Germinal center (tissue), 1 donor: ENCODE measurements around the gene LSM2.
"Not testable (repeated sequence)": the region's sequence is repeated elsewhere in the genome, so short reads cannot be mapped to it uniquely, and the experiment has no call there.

Experiments
- DNase-seq: peaks from one replicate; pipeline ENCODE4 v3.0.0; 2012; ENCODE audit warnings: mixed read lengths, low spot score

LSM2 gene

GRCh38 chr6:31797588-31797987 is 9.2 kb downstream of the LSM2 start:
- DNase-seq = no peak

- DNase-seq = no peak
Observed at GRCh38 chr6:31796993-31797385, 9.8 kb downstream of the LSM2 start.

- peak; percentile 95 for DNase-seq
Observed at GRCh38 chr6:31795616-31796298, 11.0 kb downstream of the LSM2 start, which contains the start of gene VARS1. TSS of gene VARS1 (minus strand) at chr6:31795752. CDS start at chr6:31795217, 535 bp downstream.

- DNase-seq = peak; percentile 40
Observed at GRCh38 chr6:31794866-31795615, 11.7 kb downstream of the LSM2 start.

- no peak for DNase-seq
Observed at GRCh38 chr6:31794294-31794865, 12.4 kb downstream of the LSM2 start.

- DNase-seq = not testable (repeated sequence)
Observed at GRCh38 chr6:31793927-31794245, 12.9 kb downstream of the LSM2 start.

GRCh38 chr6:31792761-31793171 is 14.0 kb downstream of the LSM2 start:
- no peak for DNase-seq

GRCh38 chr6:31792090-31792374 is 14.7 kb downstream of the LSM2 start:
- no peak for DNase-seq

- peak; percentile 71 for DNase-seq
Observed at GRCh38 chr6:31791324-31792089, 15.3 kb downstream of the LSM2 start.

- no peak for DNase-seq
Observed at GRCh38 chr6:31785475-31785874, 21.3 kb downstream of the LSM2 start.

GRCh38 chr6:31784098-31784925 is 22.5 kb downstream of the LSM2 start:
- no peak for DNase-seq

- DNase-seq = no peak
Observed at GRCh38 chr6:31782126-31782855, 24.5 kb downstream of the LSM2 start.

GRCh38 chr6:31781244-31782125 is 25.3 kb downstream of the LSM2 start:
- DNase-seq = no peak

- DNase-seq = no peak
Observed at GRCh38 chr6:31780507-31781243, 26.1 kb downstream of the LSM2 start.

- no peak for DNase-seq
Observed at GRCh38 chr6:31779908-31780307, 26.9 kb downstream of the LSM2 start.

GRCh38 chr6:31778999-31779885 is 27.5 kb downstream of the LSM2 start:
- DNase-seq = no peak

- DNase-seq = no peak
Observed at GRCh38 chr6:31778193-31778592, 28.6 kb downstream of the LSM2 start.

- DNase-seq = no peak
Observed at GRCh38 chr6:31777667-31778050, 29.1 kb downstream of the LSM2 start.
